ENCODE data around the gene MATN1.

Gene MATN1

DNA sequence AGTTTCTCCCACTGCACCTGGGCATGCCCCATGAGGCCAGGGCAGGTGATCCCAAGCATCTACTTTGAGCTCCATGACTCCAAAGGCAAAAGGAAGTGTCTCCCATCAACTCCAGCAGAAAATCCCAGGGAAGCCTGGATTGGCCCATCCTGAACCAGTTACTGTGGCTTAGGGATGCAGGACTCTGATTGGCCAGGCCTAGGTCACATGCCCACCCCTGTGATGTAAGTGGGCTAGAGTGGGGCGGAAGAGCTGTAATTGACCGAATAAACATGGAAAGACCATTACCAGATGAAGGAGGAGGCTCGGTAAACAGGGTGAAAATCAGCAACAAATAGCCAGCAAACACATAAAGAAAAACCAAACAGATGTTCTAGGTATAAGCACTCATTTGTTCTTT lies 45.2 kb downstream of the MATN1 start:
- Histone ChIP-seq H3K4me3 (IDR thresholded peaks at IDR 0.05; ENCODE audit: insufficient read depth, low read depth, low read length) (no peak overlapping the region), H3K27me3 (ENCODE audit: insufficient read depth, low read depth) (peaks cover 4% of the 10 kb centered on the region; the same call in 1 of the 2 replicates), H3K4me2 (no peak overlapping the region), H4K20me1 (ENCODE audit: insufficient read depth) (no peaks in the 10 kb centered on the region), H3K4me1 (ENCODE audit: low read depth, poor library complexity, severe bottlenecking) (no peaks in the 10 kb centered on the region), H2AFZ (ENCODE audit: low read depth) (no peak overlapping the region), H3K9ac (no peak overlapping the region), H3K36me3 (ENCODE audit: insufficient read depth) (no peaks in the 10 kb centered on the region), H3K79me2 (ENCODE audit: insufficient read depth, low read depth) (no peaks in the 10 kb centered on the region), H3K27ac (no peak overlapping the region)
- TF ChIP-seq, protein P1, sequence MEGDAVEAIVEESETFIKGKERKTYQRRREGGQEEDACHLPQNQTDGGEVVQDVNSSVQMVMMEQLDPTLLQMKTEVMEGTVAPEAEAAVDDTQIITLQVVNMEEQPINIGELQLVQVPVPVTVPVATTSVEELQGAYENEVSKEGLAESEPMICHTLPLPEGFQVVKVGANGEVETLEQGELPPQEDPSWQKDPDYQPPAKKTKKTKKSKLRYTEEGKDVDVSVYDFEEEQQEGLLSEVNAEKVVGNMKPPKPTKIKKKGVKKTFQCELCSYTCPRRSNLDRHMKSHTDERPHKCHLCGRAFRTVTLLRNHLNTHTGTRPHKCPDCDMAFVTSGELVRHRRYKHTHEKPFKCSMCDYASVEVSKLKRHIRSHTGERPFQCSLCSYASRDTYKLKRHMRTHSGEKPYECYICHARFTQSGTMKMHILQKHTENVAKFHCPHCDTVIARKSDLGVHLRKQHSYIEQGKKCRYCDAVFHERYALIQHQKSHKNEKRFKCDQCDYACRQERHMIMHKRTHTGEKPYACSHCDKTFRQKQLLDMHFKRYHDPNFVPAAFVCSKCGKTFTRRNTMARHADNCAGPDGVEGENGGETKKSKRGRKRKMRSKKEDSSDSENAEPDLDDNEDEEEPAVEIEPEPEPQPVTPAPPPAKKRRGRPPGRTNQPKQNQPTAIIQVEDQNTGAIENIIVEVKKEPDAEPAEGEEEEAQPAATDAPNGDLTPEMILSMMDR (conservative IDR thresholded peaks at IDR 0.05; ENCODE audit: low read depth, low read length), result no peak

DNA sequence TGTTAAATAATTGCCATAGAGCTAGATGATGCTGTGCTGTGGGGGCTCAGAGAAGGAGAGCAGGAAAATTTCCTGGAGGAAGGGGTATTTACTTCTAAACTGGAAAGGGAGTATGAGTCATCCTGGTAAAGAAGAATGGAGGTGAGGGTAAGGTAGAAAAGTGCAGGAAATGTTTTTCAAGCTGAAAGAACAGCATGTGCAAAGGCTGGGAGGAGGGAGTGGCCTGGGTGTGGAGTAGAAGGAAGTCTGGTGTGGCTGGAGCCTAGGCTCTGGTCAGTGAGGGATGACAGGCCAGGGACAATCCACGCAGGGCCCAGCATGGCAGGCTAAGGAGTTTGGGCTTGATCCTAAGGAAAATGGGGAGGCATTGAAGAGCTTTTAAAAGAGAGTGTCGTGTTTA lies 45.9 kb downstream of the MATN1 start:
- H3K4me3 ChIP-seq (IDR thresholded peaks at IDR 0.05; ENCODE audit: insufficient read depth, low read depth, low read length), result no peak overlapping the region
- no peak overlapping the region for H3K4me2 ChIP-seq
- TF ChIP-seq, protein P1 (conservative IDR thresholded peaks at IDR 0.05; ENCODE audit: low read depth, low read length), result no peak
- H3K27ac ChIP-seq, result no peak overlapping the region
- H3K36me3 ChIP-seq (ENCODE audit: insufficient read depth), result no peaks in the 10 kb centered on the region
- peaks cover 4% of the 10 kb centered on the region; the same call in 1 of the 2 replicates for H3K27me3 ChIP-seq (ENCODE audit: insufficient read depth, low read depth)
- no peaks in the 10 kb centered on the region for H3K4me1 ChIP-seq (ENCODE audit: low read depth, poor library complexity, severe bottlenecking)
- H2AFZ ChIP-seq (ENCODE audit: low read depth), result no peak overlapping the region
- no peak overlapping the region for H3K9ac ChIP-seq
- no peaks in the 10 kb centered on the region for H4K20me1 ChIP-seq (ENCODE audit: insufficient read depth)
- no peaks in the 10 kb centered on the region for H3K79me2 ChIP-seq (ENCODE audit: insufficient read depth, low read depth)

DNA sequence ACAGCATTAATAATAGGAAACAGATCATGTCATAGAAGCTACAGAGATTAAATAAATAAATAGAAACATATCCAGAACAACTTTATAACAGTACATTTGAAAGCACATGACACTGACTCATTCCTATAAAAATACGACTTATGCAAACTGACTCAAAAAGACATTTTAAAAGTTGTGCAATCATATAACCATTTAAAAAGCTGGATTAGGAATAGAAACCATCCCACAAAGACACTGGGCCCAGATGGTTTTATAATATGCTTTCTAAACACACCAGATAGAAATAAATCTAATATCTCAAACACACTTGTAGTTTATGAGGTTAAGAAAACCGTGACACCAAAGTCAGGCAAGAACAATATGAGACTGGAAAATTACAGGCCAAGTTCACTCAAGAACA lies 47.6 kb downstream of the MATN1 start:
- Histone ChIP-seq H3K27me3 (ENCODE audit: insufficient read depth, low read depth) (peaks cover 5% of the 10 kb centered on the region; the same call in 1 of the 2 replicates), H3K4me2 (no peak overlapping the region), H2AFZ (ENCODE audit: low read depth) (no peak overlapping the region), H3K4me3 (IDR thresholded peaks at IDR 0.05; ENCODE audit: insufficient read depth, low read depth, low read length) (no peak overlapping the region), H3K36me3 (ENCODE audit: insufficient read depth) (no peaks in the 10 kb centered on the region), H3K27ac (no peak overlapping the region), H4K20me1 (ENCODE audit: insufficient read depth) (no peaks in the 10 kb centered on the region), H3K4me1 (ENCODE audit: low read depth, poor library complexity, severe bottlenecking) (no peaks in the 10 kb centered on the region), H3K9ac (no peak overlapping the region), H3K79me2 (ENCODE audit: insufficient read depth, low read depth) (no peaks in the 10 kb centered on the region)
- TF ChIP-seq, protein P1 (conservative IDR thresholded peaks at IDR 0.05; ENCODE audit: low read depth, low read length), result no peak

DNA sequence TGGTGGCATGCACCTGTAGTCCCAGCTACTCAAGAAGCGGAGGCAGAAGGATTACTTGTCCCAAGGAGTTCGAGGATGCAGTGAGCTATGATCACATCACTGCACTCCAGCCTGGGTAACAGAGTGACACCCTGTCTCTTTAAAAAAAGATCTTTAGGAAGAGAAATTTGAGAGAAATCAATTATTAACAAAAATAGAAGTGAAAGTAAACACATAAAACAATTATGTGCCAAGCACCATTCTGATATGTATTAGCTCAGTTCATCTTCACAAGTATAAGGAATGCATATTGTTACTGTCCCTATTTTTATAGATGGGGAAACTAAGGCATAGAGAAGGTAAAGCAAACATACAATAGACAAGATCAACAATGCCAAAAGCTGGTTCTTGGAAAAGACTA lies 48.1 kb downstream of the MATN1 start:
- Histone ChIP-seq H3K36me3 (ENCODE audit: insufficient read depth) (no peaks in the 10 kb centered on the region), H3K27me3 (ENCODE audit: insufficient read depth, low read depth) (peaks cover 9% of the 10 kb centered on the region; the same call in 1 of the 2 replicates), H3K4me3 (IDR thresholded peaks at IDR 0.05; ENCODE audit: insufficient read depth, low read depth, low read length) (no peak overlapping the region), H3K79me2 (ENCODE audit: insufficient read depth, low read depth) (no peaks in the 10 kb centered on the region), H2AFZ (ENCODE audit: low read depth) (no peak overlapping the region), H3K27ac (no peak overlapping the region), H4K20me1 (ENCODE audit: insufficient read depth) (no peaks in the 10 kb centered on the region), H3K4me2 (no peak overlapping the region), H3K9ac (no peak overlapping the region), H3K4me1 (ENCODE audit: low read depth, poor library complexity, severe bottlenecking) (no peaks in the 10 kb centered on the region)
- TF ChIP-seq, protein P1 (conservative IDR thresholded peaks at IDR 0.05; ENCODE audit: low read depth, low read length), result no peak

Data from KMS-11 (cell line).